Liver (tissue), 9 donors: ENCODE data around the gene CLIC5. TPM values are rescaled to one million over a fixed set of nuclear protein-coding genes. Genes with fewer than 3 reads are reported as not detected.

Experiments
- DNase-seq: peaks from one replicate; pipeline ENCODE4 v3.0.0-alpha.2; 2017; ENCODE audit warnings: low spot score
- H3K27ac ChIP-seq, 2 donors: one replicate each; pipeline ENCODE4 v1.7.0; 2013; ENCODE audit warnings: inconsistent platforms in 2 of 2, low read length in 2 of 2, control low read depth in 1 of 2, low read depth in 1 of 2, mild to moderate bottlenecking in 1 of 2
- H3K27me3 ChIP-seq, 4 donors: one replicate each; pipeline versions ENCODE4 v1.6.1 to v1.7.0; 2013; ENCODE audit warnings: low read length in 3 of 4, inconsistent platforms in 1 of 4, mild to moderate bottlenecking in 1 of 4, moderate library complexity in 1 of 4; ENCODE audit not compliant: control insufficient read depth in 4 of 4, insufficient read depth in 4 of 4
- H3K36me3 ChIP-seq, 4 donors: one replicate each; pipeline versions ENCODE4 v1.6.1 to v1.7.0; 2013; ENCODE audit warnings: low read length in 3 of 4, mild to moderate bottlenecking in 3 of 4, low read depth in 1 of 4, moderate library complexity in 1 of 4; ENCODE audit not compliant: control insufficient read depth in 4 of 4, insufficient read depth in 3 of 4
- H3K4me1 ChIP-seq, 4 donors: one replicate each; pipeline versions ENCODE4 v1.6.1 to v1.7.0; 2013; ENCODE audit warnings: low read length in 3 of 4, mild to moderate bottlenecking in 3 of 4, moderate library complexity in 1 of 4; ENCODE audit not compliant: control insufficient read depth in 4 of 4, insufficient read depth in 4 of 4
- H3K4me3 ChIP-seq, 3 donors: one replicate each; pipeline versions ENCODE4 v1.6.1 to v1.7.0; 2013; ENCODE audit warnings: low read length in 3 of 3, control low read depth in 1 of 3, low read depth in 1 of 3, mild to moderate bottlenecking in 1 of 3
- H3K9ac ChIP-seq, 2 donors: one replicate each; pipeline ENCODE4 v1.7.0; 2013; ENCODE audit warnings: low read length in 2 of 2, mild to moderate bottlenecking in 2 of 2, moderate library complexity in 2 of 2, control low read depth in 1 of 2, low read depth in 1 of 2
- H3K9me3 ChIP-seq, 4 donors: one replicate each; pipeline versions ENCODE4 v1.6.1 to v1.7.0; 2013; ENCODE audit warnings: low read length in 3 of 4; ENCODE audit not compliant: control insufficient read depth in 4 of 4
- CTCF ChIP-seq: fragments of 150-350 bp; IDR thresholded peaks from 2 replicates; pipeline ENCODE4 v1.5.1; 2017; ENCODE audit warnings: improper control_type of control experiment, low read depth, low read length; ENCODE audit not compliant: missing input control
- EGR1 ChIP-seq, 2 donors: IDR thresholded peaks; 2 replicates each; pipeline ENCODE4 v1.6.1; 2016 to 2018; ENCODE audit warnings: antibody characterized with exemption in 2 of 2, low read depth in 2 of 2
- FOXA1 ChIP-seq: IDR thresholded peaks from 2 replicates; pipeline ENCODE4 v1.6.1; 2016; ENCODE audit warnings: antibody characterized with exemption
- FOXA2 ChIP-seq: IDR thresholded peaks from 2 replicates; pipeline ENCODE4 v1.6.1; 2016; ENCODE audit warnings: antibody characterized with exemption
- GABPA ChIP-seq, 2 donors: IDR thresholded peaks in 1 of 2; conservative IDR thresholded peaks in 1 of 2; 2 replicates each; pipeline ENCODE4 v1.6.1; 2016; ENCODE audit warnings: antibody characterized with exemption in 2 of 2, mild to moderate bottlenecking in 1 of 2, moderate library complexity in 1 of 2
- HNF4A ChIP-seq, 2 donors: conservative IDR thresholded peaks; 2 replicates each; pipeline ENCODE4 v1.6.1; 2016; ENCODE audit warnings: antibody characterized with exemption in 2 of 2, mild to moderate bottlenecking in 2 of 2
- HNF4G ChIP-seq: IDR thresholded peaks from 2 replicates; pipeline ENCODE4 v1.6.1; 2016; ENCODE audit warnings: antibody characterized with exemption
- JUND ChIP-seq, 2 donors: IDR thresholded peaks; 2 replicates each; pipeline ENCODE4 v1.6.1; 2016; ENCODE audit warnings: antibody characterized with exemption in 2 of 2
- NR2F2 ChIP-seq: IDR thresholded peaks from 2 replicates; pipeline ENCODE4 v1.6.1; 2016; ENCODE audit warnings: antibody characterized with exemption
- RAD21 ChIP-seq, 2 donors: IDR thresholded peaks; 2 replicates each; pipeline ENCODE4 v1.6.1; 2016; ENCODE audit warnings: antibody characterized with exemption in 2 of 2, mild to moderate bottlenecking in 2 of 2
- RXRA ChIP-seq, 2 donors: IDR thresholded peaks; 2 replicates each; pipeline ENCODE4 v1.6.1; 2017 to 2018; ENCODE audit warnings: antibody characterized with exemption in 2 of 2, mild to moderate bottlenecking in 1 of 2
- SP1 ChIP-seq: IDR thresholded peaks from 2 replicates; pipeline ENCODE4 v1.6.1; 2018; ENCODE audit warnings: antibody characterized with exemption, mild to moderate bottlenecking
- TAF1 ChIP-seq: conservative IDR thresholded peaks from 2 replicates; pipeline ENCODE4 v1.6.1; 2016; ENCODE audit warnings: antibody characterized with exemption, mild to moderate bottlenecking
- YY1 ChIP-seq: IDR thresholded peaks from 2 replicates; pipeline ENCODE4 v1.6.1; 2016; ENCODE audit warnings: antibody characterized with exemption, mild to moderate bottlenecking
- WGBS: extraction: QIAGEN DNeasy Blood & Tissue Kit; methylation state at CpG from one replicate; pipeline ENCODE4 v1.1.7; 2013; 5-methylcytosine and 5-hydroxymethylcytosine counted together
- polyA plus RNA-seq, 2 donors: library from polyadenylated mRNA; stranded (reverse) in 1 of 2; unstranded in 1 of 2; fragments of 200-250 nt in 1 of 2; fragments of >200 nt in 1 of 2; fragmentation: Nextera tagmentation in 1 of 2; extraction: Ambion mirVana in 1 of 2; gene quantifications; one replicate each; pipeline versions ENCODE4 v1.2.1 to v1.2.3, GENCODE V29; 2013 to 2015
- total RNA-seq, 2 donors: library from RNA; depleted of rRNA; stranded (reverse); fragments of >200 nt; gene quantifications; one replicate each; pipeline ENCODE4 v1.2.3, GENCODE V29; 2014
- TF ChIP-seq, protein P1 (sequence below): IDR thresholded peaks from 2 replicates; pipeline ENCODE4 v1.6.1; 2016; ENCODE audit warnings: antibody characterized with exemption
- TF ChIP-seq, protein P2 (sequence below): IDR thresholded peaks from 2 replicates; pipeline ENCODE4 v1.6.1; 2016; ENCODE audit warnings: antibody characterized with exemption, mild to moderate bottlenecking
- TF ChIP-seq, protein P3 (sequence below): IDR thresholded peaks from 2 replicates; pipeline ENCODE4 v1.6.1; 2016; ENCODE audit warnings: antibody characterized with exemption
- TF ChIP-seq, protein P4 (sequence below): IDR thresholded peaks from 2 replicates; pipeline ENCODE4 v1.6.1; 2016; ENCODE audit warnings: antibody characterized with exemption
- donor health status: healthy.
- donor health status: healthy.
- donor health status: healthy.
- donor health status: healthy.
- donor health status: healthy.

Gene CLIC5
- total and polyA plus RNA-seq, 4 donors, result 0.05 to 0.33 (median 0.14) TPM

- DNase-seq, result no peak
- no peak overlapping the region for H3K4me3 ChIP-seq
- peaks cover 0 to 5% (median 0%) of the 10 kb centered on the region in 4 donors for H3K27me3 ChIP-seq
- H3K9ac ChIP-seq, result no peak overlapping the region
- H3K4me1 ChIP-seq, result no peaks in the 10 kb centered on the region
- no peak overlapping the region for H3K27ac ChIP-seq
- 76% methylated on average over 6 of the region's 6 CpGs for WGBS
- no peaks in the 10 kb centered on the region for H3K36me3 ChIP-seq
- no peak for TF ChIP-seq EGR1 (IDR thresholded peaks at IDR 0.05; ENCODE audit: low read depth in 2 of 2)
- no peak for TF ChIP-seq NR2F2
- TF ChIP-seq FOXA2, result no peak
- TF ChIP-seq HNF4G, result no peak
- no peak for TF ChIP-seq RAD21 (IDR thresholded peaks at IDR 0.05)
- TF ChIP-seq, protein P1, sequence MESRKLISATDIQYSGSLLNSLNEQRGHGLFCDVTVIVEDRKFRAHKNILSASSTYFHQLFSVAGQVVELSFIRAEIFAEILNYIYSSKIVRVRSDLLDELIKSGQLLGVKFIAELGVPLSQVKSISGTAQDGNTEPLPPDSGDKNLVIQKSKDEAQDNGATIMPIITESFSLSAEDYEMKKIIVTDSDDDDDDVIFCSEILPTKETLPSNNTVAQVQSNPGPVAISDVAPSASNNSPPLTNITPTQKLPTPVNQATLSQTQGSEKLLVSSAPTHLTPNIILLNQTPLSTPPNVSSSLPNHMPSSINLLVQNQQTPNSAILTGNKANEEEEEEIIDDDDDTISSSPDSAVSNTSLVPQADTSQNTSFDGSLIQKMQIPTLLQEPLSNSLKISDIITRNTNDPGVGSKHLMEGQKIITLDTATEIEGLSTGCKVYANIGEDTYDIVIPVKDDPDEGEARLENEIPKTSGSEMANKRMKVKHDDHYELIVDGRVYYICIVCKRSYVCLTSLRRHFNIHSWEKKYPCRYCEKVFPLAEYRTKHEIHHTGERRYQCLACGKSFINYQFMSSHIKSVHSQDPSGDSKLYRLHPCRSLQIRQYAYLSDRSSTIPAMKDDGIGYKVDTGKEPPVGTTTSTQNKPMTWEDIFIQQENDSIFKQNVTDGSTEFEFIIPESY, result no peak
- TF ChIP-seq FOXA1, result no peak
- no peak for TF ChIP-seq GABPA (IDR thresholded peaks at IDR 0.05 in 1 of 2, conservative IDR thresholded peaks at IDR 0.05 in 1 of 2)
- TF ChIP-seq TAF1, result no peak
- TF ChIP-seq CTCF, result no peak
- no peaks in the 10 kb centered on the region for H3K9me3 ChIP-seq
Measured at GRCh38 chr6:45921691-45922281, 93.9 kb downstream of the CLIC5 start.

DNA sequence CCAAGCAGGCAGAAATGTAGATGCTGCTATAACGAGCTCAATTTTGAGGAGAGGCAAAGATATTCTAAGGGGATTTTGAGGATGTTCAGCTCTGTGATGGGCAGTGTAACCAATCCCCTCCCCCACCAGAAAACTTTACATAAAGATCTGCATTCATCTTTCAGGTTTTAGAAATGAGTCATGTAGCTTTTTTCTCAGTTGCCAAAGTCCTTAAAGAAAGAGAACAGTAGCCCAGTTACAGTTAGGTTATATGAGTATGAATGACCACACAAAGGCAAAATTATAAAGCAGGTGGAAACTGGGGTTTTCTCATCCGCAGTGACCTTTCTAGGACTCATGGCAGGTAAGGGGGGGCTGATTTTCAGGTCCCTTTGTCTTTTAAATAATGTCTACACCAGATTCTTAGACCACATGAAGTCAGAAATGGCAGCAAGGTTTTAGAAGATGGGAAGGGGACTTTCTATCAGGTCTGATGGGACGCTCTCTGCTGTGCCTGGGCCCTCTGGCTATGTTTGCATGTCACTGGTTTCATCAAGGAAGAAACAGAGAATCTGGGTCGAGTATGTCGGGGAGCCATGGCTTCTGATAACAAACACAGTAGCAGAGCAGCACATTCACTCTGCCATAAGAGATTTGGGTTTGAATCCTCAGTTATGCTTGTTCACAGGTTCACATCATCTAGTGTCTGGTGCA is 94.7 kb downstream of the CLIC5 start:
- Histone ChIP-seq H3K9ac (no peak overlapping the region), H3K36me3 (no peaks in the 10 kb centered on the region), H3K27me3 (peaks cover 0 to 5% (median 0%) of the 10 kb centered on the region in 4 donors), H3K4me3 (no peak overlapping the region), H3K27ac (no peak overlapping the region), H3K4me1 (no peaks in the 10 kb centered on the region), H3K9me3 (no peaks in the 10 kb centered on the region)
- WGBS, result 73% methylated on average over 5 of the region's 5 CpGs
- no peak for DNase-seq
- no peak for TF ChIP-seq HNF4A (conservative IDR thresholded peaks at IDR 0.05)
- TF ChIP-seq RAD21 (IDR thresholded peaks at IDR 0.05), result no peak
- TF ChIP-seq HNF4G, result no peak
- TF ChIP-seq, protein P2, sequence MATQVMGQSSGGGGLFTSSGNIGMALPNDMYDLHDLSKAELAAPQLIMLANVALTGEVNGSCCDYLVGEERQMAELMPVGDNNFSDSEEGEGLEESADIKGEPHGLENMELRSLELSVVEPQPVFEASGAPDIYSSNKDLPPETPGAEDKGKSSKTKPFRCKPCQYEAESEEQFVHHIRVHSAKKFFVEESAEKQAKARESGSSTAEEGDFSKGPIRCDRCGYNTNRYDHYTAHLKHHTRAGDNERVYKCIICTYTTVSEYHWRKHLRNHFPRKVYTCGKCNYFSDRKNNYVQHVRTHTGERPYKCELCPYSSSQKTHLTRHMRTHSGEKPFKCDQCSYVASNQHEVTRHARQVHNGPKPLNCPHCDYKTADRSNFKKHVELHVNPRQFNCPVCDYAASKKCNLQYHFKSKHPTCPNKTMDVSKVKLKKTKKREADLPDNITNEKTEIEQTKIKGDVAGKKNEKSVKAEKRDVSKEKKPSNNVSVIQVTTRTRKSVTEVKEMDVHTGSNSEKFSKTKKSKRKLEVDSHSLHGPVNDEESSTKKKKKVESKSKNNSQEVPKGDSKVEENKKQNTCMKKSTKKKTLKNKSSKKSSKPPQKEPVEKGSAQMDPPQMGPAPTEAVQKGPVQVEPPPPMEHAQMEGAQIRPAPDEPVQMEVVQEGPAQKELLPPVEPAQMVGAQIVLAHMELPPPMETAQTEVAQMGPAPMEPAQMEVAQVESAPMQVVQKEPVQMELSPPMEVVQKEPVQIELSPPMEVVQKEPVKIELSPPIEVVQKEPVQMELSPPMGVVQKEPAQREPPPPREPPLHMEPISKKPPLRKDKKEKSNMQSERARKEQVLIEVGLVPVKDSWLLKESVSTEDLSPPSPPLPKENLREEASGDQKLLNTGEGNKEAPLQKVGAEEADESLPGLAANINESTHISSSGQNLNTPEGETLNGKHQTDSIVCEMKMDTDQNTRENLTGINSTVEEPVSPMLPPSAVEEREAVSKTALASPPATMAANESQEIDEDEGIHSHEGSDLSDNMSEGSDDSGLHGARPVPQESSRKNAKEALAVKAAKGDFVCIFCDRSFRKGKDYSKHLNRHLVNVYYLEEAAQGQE, result no peak
- TF ChIP-seq EGR1 (IDR thresholded peaks at IDR 0.05; ENCODE audit: low read depth in 2 of 2), result no peak
- TF ChIP-seq, protein P1, result no peak
- TF ChIP-seq RXRA (IDR thresholded peaks at IDR 0.05), result no peak
- TF ChIP-seq GABPA (IDR thresholded peaks at IDR 0.05 in 1 of 2, conservative IDR thresholded peaks at IDR 0.05 in 1 of 2), result no peak
- TF ChIP-seq NR2F2, result no peak
- TF ChIP-seq JUND (IDR thresholded peaks at IDR 0.05), result no peak
- TF ChIP-seq, protein P3, sequence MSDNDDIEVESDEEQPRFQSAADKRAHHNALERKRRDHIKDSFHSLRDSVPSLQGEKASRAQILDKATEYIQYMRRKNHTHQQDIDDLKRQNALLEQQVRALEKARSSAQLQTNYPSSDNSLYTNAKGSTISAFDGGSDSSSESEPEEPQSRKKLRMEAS, result no peak
- TF ChIP-seq, protein P4, sequence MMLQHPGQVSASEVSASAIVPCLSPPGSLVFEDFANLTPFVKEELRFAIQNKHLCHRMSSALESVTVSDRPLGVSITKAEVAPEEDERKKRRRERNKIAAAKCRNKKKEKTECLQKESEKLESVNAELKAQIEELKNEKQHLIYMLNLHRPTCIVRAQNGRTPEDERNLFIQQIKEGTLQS, result no peak
- TF ChIP-seq CTCF, result no peak
- TF ChIP-seq FOXA1, result no peak
- no peak for TF ChIP-seq TAF1
- no peak for TF ChIP-seq YY1
- TF ChIP-seq SP1, result no peak
